Occipital lobe (tissue), 3 donors: ENCODE measurements around the gene ZNF17. TPM values are rescaled to one million over a fixed set of nuclear protein-coding genes. Genes with fewer than 3 reads are reported as not detected.

Source experiments
- DNase-seq: peaks from one replicate; lab custom pipeline; 2025; lab: John Stamatoyannopoulos, UW
- small RNA-seq: library from RNA; depleted of rRNA; stranded (forward); fragments of <200 nt; gene quantifications from one replicate; pipeline ENCODE3, GENCODE V24; 2014
- total RNA-seq: library from RNA; depleted of rRNA; stranded (reverse); fragments of >200 nt; gene quantifications from one replicate; pipeline ENCODE4 v1.2.3, GENCODE V29; 2014

Gene ZNF17
- total RNA-seq, 1 donor from 2014 or later, result 31.7 TPM

GRCh38 chr19:57434386-57435061 lies 23.6 kb downstream of the ZNF17 start:
- DNase-seq, result no peak

GRCh38 chr19:57435062-57435978 lies 24.4 kb downstream of the ZNF17 start, which contains the start of gene ZNF749:
Gene ZNF749, plus strand, starts transcription at chr19:57435325. Its CDS starts 254 bp downstream, at chr19:57435579.
- peak; percentile 93 for DNase-seq

- DNase-seq, result no peak
Measured at GRCh38 chr19:57436417-57436816, 25.5 kb downstream of the ZNF17 start.

GRCh38 chr19:57437931-57438330 lies 27.0 kb downstream of the ZNF17 start:
- DNase-seq, result no peak

GRCh38 chr19:57438925-57439324 lies 28.0 kb downstream of the ZNF17 start:
- no peak for DNase-seq

- no peak for DNase-seq
Measured at GRCh38 chr19:57441979-57442752, 31.2 kb downstream of the ZNF17 start.

- no peak for DNase-seq
Measured at GRCh38 chr19:57443121-57443696, 32.2 kb downstream of the ZNF17 start.

GRCh38 chr19:57452307-57452706 lies 41.3 kb downstream of the ZNF17 start:
- DNase-seq, result no peak

- DNase-seq, result no peak
Measured at GRCh38 chr19:57465680-57466381, 54.9 kb downstream of the ZNF17 start.

GRCh38 chr19:57466489-57466888 lies 55.5 kb downstream of the ZNF17 start:
- no peak for DNase-seq

Small RNAs within 50 kb of the gene (small RNA-seq; reads per million reads assigned to genes)
- gene VN1R107P, result not detected

Other genes with a start within 250 kb of the ZNF17 start
- not detected for gene DUXA, start 243.7 kb upstream of the ZNF17 start, total RNA-seq
- gene ZNF264, start 219.7 kb upstream of the ZNF17 start, total RNA-seq, result 27.5 TPM
- gene AURKC, start 180.1 kb upstream of the ZNF17 start, total RNA-seq, result 1.1 TPM
- 34.2 TPM for gene ZNF805, start 170.5 kb upstream of the ZNF17 start, total RNA-seq
- gene ZNF460, start 130.7 kb upstream of the ZNF17 start, total RNA-seq, result 155 TPM
- 40.7 TPM for gene ZNF543, start 90.7 kb upstream of the ZNF17 start, total RNA-seq
- 22.1 TPM for gene ZNF304, start 59.9 kb upstream of the ZNF17 start, total RNA-seq
- 26.2 TPM for gene TRAPPC2B, start 47.6 kb upstream of the ZNF17 start, total RNA-seq
- 11.2 TPM for gene ZNF547, start 47.6 kb upstream of the ZNF17 start, total RNA-seq
- gene ZNF548, start 21.3 kb upstream of the ZNF17 start, total RNA-seq, result 49.1 TPM
- gene ZNF749, start 24.2 kb downstream of the ZNF17 start, total RNA-seq, result 37.1 TPM
- 5.0 TPM for gene VN1R1, start 46.0 kb downstream of the ZNF17 start, total RNA-seq
- 73.9 TPM for gene ZNF772, start 66.4 kb downstream of the ZNF17 start, total RNA-seq
- gene ZNF419, start 76.6 kb downstream of the ZNF17 start, total RNA-seq, result 32.1 TPM
- 26.4 TPM for gene ZNF773, start 88.8 kb downstream of the ZNF17 start, total RNA-seq
- gene ZNF549, start 116.2 kb downstream of the ZNF17 start, total RNA-seq, result 18.7 TPM
- 12.8 TPM for gene ZNF550, start 148.7 kb downstream of the ZNF17 start, total RNA-seq
- 15.1 TPM for gene ZNF416, start 167.8 kb downstream of the ZNF17 start, total RNA-seq
- 33.7 TPM for gene ZIK1, start 173.0 kb downstream of the ZNF17 start, total RNA-seq
- 3.6 TPM for gene ZNF530, start 188.7 kb downstream of the ZNF17 start, total RNA-seq
- gene ZNF134, start 203.1 kb downstream of the ZNF17 start, total RNA-seq, result 41.0 TPM
- 34.9 TPM for gene ZNF211, start 222.0 kb downstream of the ZNF17 start, total RNA-seq